Superior temporal gyrus (tissue), 1 donor: ENCODE data around the gene PLXNB2.

Experiments
- DNase-seq: peaks from one replicate; pipeline ENCODE4 v3.0.0-alpha.2; 2016; ENCODE audit errors: extremely low spot score

The PLXNB2 gene

DNA sequence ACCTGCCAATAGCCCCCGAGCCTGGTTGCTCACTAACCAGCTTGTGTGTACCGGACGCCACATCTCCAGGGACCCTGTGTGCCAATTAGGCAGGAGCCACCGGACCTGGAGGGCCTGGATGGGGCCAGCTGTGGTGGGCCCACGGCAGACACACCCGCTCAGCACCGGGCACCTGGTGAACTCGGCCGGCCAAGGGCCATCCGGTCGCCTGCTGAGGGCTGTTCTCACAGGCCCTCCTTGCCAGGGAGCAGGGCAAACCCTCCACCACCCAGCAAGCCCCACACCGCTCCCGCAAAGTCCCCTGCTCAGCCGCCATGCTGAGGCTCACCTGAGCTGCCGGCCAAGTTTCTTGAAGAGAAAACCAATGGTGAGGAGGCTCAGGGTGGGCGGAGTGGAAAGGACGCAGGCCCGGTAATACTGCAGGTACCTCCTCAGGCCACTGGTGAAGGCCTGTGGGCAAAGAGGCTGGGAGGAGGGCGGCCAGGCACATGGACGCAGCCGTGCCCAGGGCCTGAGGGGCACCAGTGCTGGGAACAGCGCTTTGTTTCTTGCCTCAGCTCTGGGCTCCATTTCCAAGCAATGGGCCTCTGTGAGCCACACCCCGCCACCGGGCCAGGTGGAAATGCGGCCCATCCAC is 79.7 kb downstream of the PLXNB2 start:
- DNase-seq: no peak

DNA sequence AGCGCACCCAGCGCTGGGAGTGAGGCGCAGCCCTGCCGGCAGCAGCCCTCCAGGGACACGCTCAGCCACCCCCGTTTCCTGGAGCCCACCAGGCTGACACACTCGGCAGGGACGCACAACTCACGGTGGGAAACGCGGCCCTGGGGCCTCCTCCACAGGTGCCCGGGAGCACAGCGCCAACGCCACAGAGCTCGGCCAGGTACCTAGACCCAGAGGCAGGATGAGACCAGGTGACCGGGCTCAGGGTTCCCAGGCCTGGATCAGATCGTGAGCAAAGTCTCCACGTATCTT is 80.6 kb downstream of the PLXNB2 start:
- no peak for DNase-seq

DNA sequence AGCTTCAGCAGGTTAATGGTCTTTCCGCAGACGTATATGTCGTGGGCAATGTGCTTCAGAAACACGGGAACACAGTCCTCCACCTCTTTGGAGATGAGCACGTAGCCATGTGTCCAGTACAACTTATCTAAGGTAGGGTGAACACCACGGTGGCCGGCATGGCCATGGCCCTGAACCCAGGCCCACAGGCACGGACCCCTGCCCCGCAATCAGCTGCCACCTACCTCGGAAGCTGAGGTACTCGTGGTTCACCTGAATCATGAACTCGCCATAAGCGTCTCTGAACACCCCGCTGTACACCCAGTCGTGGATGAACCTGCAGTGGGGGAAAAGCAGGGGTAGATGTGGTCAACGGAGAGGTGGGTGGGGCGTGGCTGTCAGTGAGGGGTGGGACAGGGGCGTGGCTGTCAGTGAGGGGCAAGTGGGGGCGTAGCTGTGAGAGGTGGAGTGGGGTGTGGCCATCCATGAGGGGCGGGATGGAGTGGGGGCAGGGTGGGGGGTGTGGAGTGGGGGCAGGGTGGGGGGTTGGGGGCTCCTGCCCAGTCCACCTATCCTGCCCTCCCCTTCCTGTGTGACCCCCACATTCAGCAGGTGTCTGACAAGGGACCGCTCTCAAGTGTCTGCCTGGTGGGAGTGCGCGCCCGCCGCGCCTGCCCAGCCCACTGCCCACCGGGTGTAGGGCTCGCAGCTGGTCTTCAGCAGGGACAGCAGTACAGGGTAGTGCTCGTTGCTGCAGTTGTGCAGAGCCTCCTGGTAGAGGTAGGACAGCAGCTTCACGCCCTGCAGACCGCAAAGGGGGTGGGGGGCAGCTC is 81.2 kb downstream of the PLXNB2 start:
- no peak for DNase-seq

DNA sequence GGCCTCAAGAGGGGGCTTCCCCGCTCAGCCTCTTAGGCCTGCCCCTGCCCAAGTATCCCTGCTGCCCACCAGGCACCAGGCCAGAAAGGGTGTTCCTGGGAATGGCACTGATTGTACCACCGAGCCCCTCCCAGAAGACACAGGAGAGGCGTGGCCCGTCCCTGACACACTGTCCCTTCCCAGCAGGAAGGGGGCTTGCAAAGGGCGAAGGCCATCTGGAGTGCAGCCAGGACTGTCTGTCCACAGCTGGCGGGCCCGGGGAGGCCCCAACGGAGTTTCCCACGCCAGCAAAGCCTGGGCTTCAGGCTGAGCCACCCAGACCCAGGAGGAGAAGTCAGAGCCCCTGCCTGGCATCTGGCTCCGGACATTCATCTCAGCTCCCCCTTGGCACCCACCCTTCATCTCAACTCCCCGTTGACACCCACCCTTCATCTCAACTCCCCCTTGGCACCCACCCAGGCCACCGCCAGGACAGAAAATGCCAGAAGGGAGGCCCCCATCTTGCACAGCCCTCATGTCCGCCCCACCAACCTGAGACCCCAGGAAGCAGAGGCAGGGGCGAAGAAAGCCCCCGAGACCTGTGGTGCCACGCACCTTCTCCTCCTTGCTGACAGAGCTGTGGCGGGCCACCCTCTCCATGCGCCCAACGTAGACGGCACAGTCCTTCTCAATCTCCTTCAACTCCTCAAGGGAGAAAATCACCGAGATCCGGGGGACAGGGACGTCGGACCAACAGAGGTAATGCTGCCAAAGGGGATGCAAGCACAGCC is 82.1 kb downstream of the PLXNB2 start:
- no peak for DNase-seq
